ENCODE measurements around the gene SCRT2. TPM values are rescaled to one million over a fixed set of nuclear protein-coding genes. Genes with fewer than 3 reads are reported as not detected.

The SCRT2 gene
- total RNA-seq, 1 experiment from 2014 or later, result not detected

DNA sequence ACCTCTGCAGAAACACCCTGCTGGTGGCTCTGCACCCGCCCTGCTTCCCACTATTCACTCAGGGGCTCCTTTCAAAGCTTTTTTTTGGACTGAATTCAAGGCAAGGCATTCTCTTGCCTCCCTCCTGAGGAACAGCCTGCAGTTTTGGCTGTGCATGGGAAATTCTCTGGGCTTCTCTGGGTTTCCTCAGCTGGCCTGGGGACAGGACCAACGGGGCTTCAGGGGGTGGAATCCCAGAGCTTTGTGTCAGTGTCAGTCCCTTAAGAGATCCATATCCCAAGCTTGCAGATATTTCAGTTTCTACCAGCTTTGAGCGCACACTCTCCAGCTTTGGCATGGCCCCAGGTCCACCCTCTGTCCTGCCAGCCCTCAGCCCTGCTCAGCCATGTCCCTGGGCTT is 2.0 kb downstream of the SCRT2 start:
- DNase-seq (ENCODE audit: extremely low read depth, low read depth), result no peak

DNA sequence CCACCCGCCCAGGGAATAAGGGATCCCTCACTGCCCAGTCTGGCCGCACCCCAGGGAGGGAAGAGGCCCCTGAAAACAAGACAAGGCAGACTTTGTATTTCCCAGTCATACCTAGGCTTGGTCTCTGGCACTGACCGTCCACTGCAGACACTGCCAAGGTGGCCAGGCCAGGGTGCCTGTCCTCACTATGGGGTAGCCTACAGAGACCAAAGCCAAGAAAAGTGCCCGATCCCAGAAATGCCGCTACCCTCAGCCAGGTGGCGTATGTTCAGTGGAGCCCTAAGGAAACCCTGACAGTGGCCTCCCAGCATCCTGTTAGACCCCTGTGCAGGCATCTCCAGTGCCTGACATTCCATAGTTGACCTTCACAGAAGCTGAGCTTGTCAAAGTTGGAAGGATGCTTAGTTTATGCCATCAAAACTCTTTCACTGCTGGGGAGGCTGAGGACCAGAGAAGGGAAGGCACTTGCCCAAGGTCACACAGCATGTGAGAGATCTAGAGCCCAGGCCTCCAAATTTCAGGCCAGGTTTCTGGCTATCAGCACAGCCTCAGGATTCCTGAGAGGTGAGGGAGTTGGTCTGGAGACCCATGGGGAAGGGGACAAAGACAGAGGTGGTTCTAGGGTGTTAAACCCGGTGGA is 2.5 kb downstream of the SCRT2 start:
- DNase-seq (ENCODE audit: extremely low read depth, low read depth), result no peak

- no peak for DNase-seq (ENCODE audit: extremely low read depth, low read depth)
These were observed 4.2 kb downstream of the SCRT2 start for GRCh38 chr20:671252-672030.

- DNase-seq (ENCODE audit: extremely low read depth, low read depth), result no peak
These were observed 6.0 kb downstream of the SCRT2 start for GRCh38 chr20:669573-669972.

GRCh38 chr20:668638-669037 is 7.0 kb downstream of the SCRT2 start:
- no peak for DNase-seq (ENCODE audit: extremely low read depth, low read depth)

GRCh38 chr20:668050-668449 is 7.6 kb downstream of the SCRT2 start:
- no peak for DNase-seq (ENCODE audit: extremely low read depth, low read depth)

GRCh38 chr20:667351-668034 is 8.1 kb downstream of the SCRT2 start:
- DNase-seq (ENCODE audit: extremely low read depth, low read depth), result no peak

- DNase-seq (ENCODE audit: extremely low read depth, low read depth), result no peak
These were observed 8.7 kb downstream of the SCRT2 start for GRCh38 chr20:666877-667276.

- no peak for DNase-seq (ENCODE audit: extremely low read depth, low read depth)
These were observed 10.3 kb downstream of the SCRT2 start for GRCh38 chr20:665276-665675.

- no peak for DNase-seq (ENCODE audit: extremely low read depth, low read depth)
These were observed 11.0 kb downstream of the SCRT2 start for GRCh38 chr20:664576-664975.

- DNase-seq (ENCODE audit: extremely low read depth, low read depth), result no peak
These were observed 11.5 kb downstream of the SCRT2 start for GRCh38 chr20:664151-664550.

DNA sequence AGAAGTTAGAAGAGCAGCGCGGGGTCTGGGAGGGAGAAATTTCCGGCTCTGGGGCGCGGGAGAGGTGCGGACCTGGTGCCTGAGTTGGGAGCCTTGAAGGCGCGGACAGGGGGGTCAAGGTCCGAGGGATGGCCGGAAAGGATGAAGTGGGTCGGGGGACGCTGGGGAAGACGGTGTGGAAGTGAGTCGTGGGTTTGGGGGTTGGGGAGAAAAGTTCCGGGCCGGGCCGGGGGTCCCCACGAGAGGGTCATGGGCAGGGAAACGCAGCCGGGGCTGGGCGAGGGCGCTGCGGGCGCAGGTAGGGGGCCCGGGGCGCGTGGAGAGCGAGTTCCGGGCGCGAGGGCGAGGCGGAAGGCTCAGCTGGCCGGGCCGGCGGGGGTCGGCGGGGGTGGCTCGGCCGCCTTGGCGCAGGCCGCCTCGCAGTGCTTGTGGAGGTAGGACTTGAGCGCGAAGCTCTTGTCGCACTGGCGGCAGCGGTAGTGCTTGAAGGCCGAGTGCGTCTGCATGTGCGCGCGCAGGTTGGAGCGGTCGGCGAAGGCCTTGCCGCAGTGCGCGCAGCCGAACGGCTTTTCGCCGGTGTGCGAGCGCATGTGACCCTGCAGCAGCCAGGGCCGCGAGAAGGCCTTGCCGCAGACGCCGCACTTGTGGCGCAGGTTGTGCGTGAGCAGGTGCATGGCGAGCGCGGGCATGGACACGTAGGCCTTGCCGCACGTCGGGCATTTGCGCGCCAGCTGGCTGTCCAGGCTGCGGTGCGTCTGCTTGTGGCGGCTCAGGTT is 12.1 kb downstream of the SCRT2 start:
- DNase-seq (ENCODE audit: extremely low read depth, low read depth), result no peak

DNA sequence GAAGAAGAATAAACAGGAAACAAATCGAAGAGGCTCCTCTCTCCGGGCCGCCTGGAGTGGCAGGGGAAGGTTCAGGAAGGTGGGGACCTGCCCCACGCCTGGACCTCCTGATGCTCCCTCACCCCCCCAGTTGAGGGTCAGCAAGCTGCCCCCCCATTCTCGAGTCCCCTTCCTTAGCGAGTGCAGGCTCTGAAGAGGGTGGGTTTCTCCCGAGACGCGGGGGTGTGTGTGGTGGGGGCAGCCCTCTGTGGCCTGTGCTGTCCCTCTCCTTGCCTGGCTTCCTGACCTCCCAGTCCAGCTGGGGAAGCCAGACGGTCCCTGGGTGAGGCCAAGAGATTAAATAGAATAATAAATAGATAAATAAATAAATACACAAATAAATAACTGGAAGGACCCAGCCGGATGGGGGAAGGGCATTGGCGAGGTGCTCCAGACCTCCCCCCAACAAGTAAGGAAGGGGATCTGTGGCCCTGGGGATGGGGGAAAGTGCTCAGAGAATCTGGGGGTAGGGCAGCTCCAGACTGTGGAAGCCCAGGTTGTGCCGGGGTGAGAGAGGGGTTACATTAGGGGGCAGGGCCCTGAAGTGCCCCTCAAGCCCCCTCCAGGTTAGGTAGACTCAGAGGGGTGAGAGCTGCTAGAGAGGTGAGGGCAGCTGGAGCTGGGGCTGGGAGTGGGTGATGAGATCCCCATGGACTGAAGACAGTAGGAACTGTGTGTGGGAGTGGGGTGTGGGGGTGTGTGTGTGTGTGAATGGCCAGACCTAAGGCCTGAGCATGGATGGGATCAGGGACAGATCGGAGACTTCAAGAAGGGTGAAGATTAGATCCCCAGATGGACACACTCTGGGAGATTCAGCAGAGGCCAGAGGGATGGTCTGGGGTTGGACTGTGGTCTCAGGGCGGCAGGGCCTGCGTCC is 13.1 kb downstream of the SCRT2 start:
- no peak for DNase-seq (ENCODE audit: extremely low read depth, low read depth)

DNA sequence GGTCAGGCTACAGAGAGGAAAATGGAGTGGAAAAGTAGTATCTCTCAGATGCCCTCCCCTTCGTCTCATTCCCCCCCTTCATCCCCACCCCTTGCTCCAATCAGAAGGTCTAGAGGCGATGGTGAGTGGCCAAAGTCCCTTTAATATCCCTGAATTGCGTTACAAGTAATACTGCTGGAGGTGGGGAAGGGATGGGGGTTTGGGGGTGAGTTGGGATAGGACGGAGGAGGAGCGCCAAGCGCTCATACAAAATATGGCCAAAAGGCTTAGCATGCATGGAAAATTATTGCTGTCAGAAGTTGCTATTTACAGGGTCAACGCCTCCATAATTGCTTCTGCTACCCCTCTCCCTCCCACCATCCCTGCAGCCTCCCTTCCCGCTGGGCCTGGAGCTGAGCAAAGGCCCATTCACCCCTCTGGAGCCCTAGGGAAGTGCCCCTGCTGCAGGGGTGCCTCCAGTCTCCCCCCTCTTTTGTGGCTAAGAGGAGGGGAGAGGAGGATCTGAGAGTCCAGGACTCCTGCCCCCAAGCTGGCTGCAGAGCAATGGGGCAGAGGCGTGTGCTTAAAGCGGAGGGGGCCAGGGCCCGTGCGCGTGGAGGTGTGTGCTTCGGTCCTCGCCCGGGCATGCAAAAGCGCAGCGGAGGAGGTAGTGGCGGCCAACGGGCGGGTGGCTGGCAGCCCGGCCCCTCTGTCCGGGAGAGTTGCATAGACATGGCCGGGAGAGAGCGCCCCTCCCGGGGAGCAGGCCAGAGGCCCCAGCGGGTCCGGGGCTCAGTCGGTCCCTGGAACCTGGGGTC is 13.9 kb downstream of the SCRT2 start:
- DNase-seq (ENCODE audit: extremely low read depth, low read depth), result no peak

DNA sequence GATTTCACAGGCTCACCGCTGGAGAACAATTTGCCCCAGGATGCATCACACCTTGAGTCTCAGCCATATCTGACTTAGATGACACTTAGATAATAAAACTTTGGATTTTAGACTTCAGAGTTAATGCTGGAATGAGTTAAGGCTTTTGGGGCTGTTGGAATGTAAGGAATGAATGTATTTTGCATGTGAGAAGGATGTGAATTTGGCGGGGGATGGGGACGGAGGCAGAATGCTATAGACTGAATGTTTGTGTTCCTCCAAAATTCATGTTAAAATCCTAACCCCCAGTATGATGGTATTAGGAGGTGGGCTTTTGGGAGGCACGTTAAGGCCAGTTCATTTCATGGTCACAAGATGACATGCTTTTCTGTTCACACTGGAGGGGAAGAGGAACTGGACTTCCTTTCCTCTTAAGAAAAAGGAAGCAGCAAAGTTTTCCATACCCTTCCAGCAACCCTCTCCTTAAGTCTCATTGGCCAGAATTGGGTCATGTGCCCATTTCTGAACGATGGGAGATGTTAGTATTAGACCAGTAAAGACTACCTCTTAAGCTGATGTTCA is 16.8 kb downstream of the SCRT2 start:
- DNase-seq (ENCODE audit: extremely low read depth, low read depth), result no peak

DNA sequence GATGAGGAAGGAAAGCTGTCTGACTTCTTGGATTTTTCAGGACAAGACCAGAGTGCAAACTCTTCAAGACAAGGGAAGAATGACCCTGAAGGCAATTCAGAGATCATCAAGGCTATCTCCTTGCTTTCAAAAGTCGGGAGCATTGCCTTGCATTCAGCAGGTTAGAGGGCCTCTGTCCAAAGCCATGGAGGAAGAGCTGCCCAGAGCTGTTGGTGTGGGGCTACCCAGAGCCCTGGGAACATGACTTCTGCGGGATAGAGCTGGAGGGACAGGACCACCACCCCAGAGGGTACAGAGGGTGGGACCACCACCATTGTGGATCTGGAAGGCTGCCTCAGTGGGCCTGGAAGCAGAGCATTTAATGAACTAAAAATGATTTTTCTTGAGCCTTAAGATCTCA is 17.4 kb downstream of the SCRT2 start:
- DNase-seq (ENCODE audit: extremely low read depth, low read depth), result no peak

- no peak for DNase-seq (ENCODE audit: extremely low read depth, low read depth)
These were observed 19.6 kb downstream of the SCRT2 start for GRCh38 chr20:655726-656624.

DNA sequence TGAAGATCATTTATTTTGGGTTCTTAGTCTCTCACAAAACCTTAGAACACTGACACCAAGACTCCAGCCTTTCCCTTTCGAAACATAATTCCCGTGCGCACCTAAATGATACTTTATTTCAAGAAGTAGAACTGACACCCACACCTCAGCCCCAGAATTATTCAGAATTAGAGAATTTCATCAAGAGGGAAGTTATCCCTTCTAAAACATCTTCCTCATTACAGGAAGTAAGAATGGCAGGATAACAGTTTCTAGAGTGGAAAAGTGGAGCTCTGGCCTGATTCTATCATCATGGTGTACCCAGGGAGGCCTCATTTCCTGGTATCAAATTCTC is 21.2 kb downstream of the SCRT2 start:
- no peak for DNase-seq (ENCODE audit: extremely low read depth, low read depth)
